HEK293 (cell line): Measurements from ENCODE around the gene BCORL1.

Experiments
- CTCF ChIA-PET: fragments of 350-600 bp; formaldehyde crosslinking; extraction: SDS; loops from one replicate; lab custom pipeline; 2021; ENCODE audit warnings: antibody characterized with exemption; lab: Yijun Ruan, JAX
- POLR2A ChIA-PET: fragments of 300-600 bp; formaldehyde crosslinking; extraction: SDS; loops from one replicate; lab custom pipeline; 2020; ENCODE audit warnings: antibody characterized with exemption, inconsistent platforms; lab: Yijun Ruan, JAX
- H3K27ac ChIP-seq: fragments of 200-500 bp; sonication (Bioruptor generic); 2 replicates; pipeline ENCODE4 v1.5.1; 2014; ENCODE audit warnings: low read depth, low read length, control low read depth, inconsistent platforms; ENCODE audit errors: extremely low read depth
- H3K36me3 ChIP-seq, 2 experiments: fragments of 200-500 bp in 1 of 2; sonication (Bioruptor generic) in 1 of 2; 1 replicate in 1 of 2; 2 replicates in 1 of 2; pipeline ENCODE4 v1.5.1; 2014 to 2017; ENCODE audit warnings: inconsistent platforms in 2 of 2, low read length in 2 of 2; ENCODE audit not compliant: control insufficient read depth in 2 of 2, insufficient read depth in 1 of 2
- H3K4me1 ChIP-seq: fragments of 200-500 bp; sonication (Bioruptor generic); 2 replicates; pipeline ENCODE4 v1.5.1; 2014; ENCODE audit warnings: mild to moderate bottlenecking, low read length, inconsistent platforms; ENCODE audit not compliant: control insufficient read depth, insufficient read depth
- H3K4me3 ChIP-seq: 2 replicates; pipeline ENCODE4 v1.5.1; 2011; ENCODE audit warnings: low read depth, mild to moderate bottlenecking, control low read depth, low read length, moderate library complexity
- H3K9me3 ChIP-seq: fragments of 200-500 bp; sonication (Bioruptor generic); 2 replicates; pipeline ENCODE4 v1.5.1; 2014; ENCODE audit warnings: low read depth, low read length, inconsistent platforms; ENCODE audit not compliant: control insufficient read depth, insufficient read depth
- KLF7 ChIP-seq: fragments of 450-650 bp; formaldehyde crosslinking; IDR thresholded peaks from 2 replicates; pipeline ENCODE4 v1.5.1; 2016; ENCODE audit warnings: missing biosample characterization, missing genetic modification characterization, borderline replicate concordance
- ZBTB48 ChIP-seq: fragments of 450-650 bp; formaldehyde crosslinking; IDR thresholded peaks from 2 replicates; pipeline ENCODE4 v1.5.1; 2016; ENCODE audit warnings: missing biosample characterization, missing genetic modification characterization
- ZNF138 ChIP-seq: fragments of 450-650 bp; formaldehyde crosslinking; IDR thresholded peaks from 2 replicates; pipeline ENCODE4 v1.5.1; 2016; ENCODE audit warnings: missing biosample characterization, missing genetic modification characterization, borderline replicate concordance
- ZNF174 ChIP-seq: fragments of 450-650 bp; formaldehyde crosslinking; IDR thresholded peaks from 2 replicates; pipeline ENCODE4 v1.5.0; 2017; ENCODE audit warnings: missing biosample characterization, mild to moderate bottlenecking, missing genetic modification characterization
- ZNF391 ChIP-seq: fragments of 450-650 bp; formaldehyde crosslinking; IDR thresholded peaks from 2 replicates; pipeline ENCODE4 v1.5.1; 2016; ENCODE audit warnings: low read depth, missing biosample characterization, missing genetic modification characterization, borderline replicate concordance
- ZNF555 ChIP-seq: fragments of 450-650 bp; formaldehyde crosslinking; conservative IDR thresholded peaks from 2 replicates; pipeline ENCODE4 v1.5.1; 2017; ENCODE audit warnings: missing biosample characterization, mild to moderate bottlenecking, missing genetic modification characterization, inconsistent platforms
- ZNF768 ChIP-seq: fragments of 450-650 bp; formaldehyde crosslinking; IDR thresholded peaks from 2 replicates; pipeline ENCODE4 v1.5.1; 2018; ENCODE audit warnings: missing biosample characterization, mild to moderate bottlenecking, missing genetic modification characterization
- TF ChIP-seq, protein P1 (sequence below): fragments of 450-650 bp; formaldehyde crosslinking; optimal IDR thresholded peaks from 2 replicates; pipeline ENCODE3; 2016; ENCODE audit warnings: missing biosample characterization, mild to moderate bottlenecking, missing genetic modification characterization
- TF ChIP-seq, protein P2 (sequence below): fragments of 450-650 bp; formaldehyde crosslinking; conservative IDR thresholded peaks from 2 replicates; pipeline ENCODE4 v1.5.1; 2016; ENCODE audit warnings: low read depth, missing biosample characterization, missing genetic modification characterization
- TF ChIP-seq, protein P3 (sequence below): fragments of 450-650 bp; formaldehyde crosslinking; IDR thresholded peaks from 2 replicates; pipeline ENCODE4 v1.5.1; 2016; ENCODE audit warnings: missing biosample characterization, missing genetic modification characterization

Gene BCORL1

DNA sequence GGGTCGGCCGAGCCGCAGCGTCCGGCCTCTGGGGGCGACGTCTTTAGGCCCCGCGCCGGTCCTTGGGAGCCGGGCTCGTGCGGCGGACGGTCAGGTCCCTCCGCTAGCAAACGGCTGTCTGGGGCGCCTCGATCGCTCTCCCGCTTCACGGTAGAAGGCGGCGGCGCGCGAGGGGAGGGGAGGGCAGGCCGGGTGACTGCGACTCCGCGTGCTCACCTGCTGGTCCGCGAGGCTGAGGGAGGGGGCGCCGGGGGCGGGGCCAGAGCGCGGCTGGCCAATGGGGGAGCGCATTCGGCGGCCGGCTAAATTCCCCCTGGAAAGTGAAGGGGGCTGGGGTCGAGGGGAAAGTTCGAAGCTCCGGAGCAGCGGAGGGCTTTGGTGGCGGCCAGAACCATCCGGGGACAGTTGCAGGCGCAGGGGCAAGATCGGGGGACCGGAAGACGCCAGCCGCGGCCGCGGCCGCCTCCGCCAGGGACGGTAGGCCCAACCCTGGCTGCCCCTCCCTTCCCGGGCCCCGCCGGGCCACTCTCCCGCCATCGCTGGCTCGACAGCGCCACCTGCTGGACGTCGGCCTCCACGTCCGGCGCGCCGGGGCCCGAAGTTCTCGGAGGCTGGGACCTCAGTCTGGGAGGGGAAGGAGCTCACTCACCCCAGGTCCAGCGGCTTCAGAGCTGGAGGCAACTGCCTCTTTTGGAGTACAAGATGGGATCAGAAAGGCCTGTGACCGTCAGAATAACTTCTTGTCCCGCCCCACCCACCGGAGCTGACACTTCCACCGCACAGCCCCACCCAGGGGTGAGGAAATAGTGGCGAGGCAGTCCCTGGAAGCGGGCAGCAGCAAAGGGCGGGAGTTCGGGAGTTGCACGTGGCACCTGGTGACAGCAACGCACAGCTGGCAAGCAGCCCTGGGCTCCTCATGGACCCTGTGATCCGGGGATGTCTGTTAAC, 78.0 kb downstream of the BCORL1 start (continued):
- peak; percentile 33; the same call in 1 of the 2 replicates for TF ChIP-seq ZNF391 (tag by site-specific recombination)
- TF ChIP-seq ZNF555 (tag by site-specific recombination) = no peak
- TF ChIP-seq, protein P1, sequence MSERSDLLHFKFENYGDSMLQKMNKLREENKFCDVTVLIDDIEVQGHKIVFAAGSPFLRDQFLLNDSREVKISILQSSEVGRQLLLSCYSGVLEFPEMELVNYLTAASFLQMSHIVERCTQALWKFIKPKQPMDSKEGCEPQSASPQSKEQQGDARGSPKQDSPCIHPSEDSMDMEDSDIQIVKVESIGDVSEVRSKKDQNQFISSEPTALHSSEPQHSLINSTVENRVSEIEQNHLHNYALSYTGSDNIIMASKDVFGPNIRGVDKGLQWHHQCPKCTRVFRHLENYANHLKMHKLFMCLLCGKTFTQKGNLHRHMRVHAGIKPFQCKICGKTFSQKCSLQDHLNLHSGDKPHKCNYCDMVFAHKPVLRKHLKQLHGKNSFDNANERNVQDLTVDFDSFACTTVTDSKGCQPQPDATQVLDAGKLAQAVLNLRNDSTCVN (tag by site-specific recombination) = peak; percentile 58
- TF ChIP-seq, protein P2, sequence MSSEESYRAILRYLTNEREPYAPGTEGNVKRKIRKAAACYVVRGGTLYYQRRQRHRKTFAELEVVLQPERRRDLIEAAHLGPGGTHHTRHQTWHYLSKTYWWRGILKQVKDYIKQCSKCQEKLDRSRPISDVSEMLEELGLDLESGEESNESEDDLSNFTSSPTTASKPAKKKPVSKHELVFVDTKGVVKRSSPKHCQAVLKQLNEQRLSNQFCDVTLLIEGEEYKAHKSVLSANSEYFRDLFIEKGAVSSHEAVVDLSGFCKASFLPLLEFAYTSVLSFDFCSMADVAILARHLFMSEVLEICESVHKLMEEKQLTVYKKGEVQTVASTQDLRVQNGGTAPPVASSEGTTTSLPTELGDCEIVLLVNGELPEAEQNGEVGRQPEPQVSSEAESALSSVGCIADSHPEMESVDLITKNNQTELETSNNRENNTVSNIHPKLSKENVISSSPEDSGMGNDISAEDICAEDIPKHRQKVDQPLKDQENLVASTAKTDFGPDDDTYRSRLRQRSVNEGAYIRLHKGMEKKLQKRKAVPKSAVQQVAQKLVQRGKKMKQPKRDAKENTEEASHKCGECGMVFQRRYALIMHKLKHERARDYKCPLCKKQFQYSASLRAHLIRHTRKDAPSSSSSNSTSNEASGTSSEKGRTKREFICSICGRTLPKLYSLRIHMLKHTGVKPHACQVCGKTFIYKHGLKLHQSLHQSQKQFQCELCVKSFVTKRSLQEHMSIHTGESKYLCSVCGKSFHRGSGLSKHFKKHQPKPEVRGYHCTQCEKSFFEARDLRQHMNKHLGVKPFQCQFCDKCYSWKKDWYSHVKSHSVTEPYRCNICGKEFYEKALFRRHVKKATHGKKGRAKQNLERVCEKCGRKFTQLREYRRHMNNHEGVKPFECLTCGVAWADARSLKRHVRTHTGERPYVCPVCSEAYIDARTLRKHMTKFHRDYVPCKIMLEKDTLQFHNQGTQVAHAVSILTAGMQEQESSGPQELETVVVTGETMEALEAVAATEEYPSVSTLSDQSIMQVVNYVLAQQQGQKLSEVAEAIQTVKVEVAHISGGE = peak; percentile 48
- TF ChIP-seq, all 188 proteins: peak for 39

DNA sequence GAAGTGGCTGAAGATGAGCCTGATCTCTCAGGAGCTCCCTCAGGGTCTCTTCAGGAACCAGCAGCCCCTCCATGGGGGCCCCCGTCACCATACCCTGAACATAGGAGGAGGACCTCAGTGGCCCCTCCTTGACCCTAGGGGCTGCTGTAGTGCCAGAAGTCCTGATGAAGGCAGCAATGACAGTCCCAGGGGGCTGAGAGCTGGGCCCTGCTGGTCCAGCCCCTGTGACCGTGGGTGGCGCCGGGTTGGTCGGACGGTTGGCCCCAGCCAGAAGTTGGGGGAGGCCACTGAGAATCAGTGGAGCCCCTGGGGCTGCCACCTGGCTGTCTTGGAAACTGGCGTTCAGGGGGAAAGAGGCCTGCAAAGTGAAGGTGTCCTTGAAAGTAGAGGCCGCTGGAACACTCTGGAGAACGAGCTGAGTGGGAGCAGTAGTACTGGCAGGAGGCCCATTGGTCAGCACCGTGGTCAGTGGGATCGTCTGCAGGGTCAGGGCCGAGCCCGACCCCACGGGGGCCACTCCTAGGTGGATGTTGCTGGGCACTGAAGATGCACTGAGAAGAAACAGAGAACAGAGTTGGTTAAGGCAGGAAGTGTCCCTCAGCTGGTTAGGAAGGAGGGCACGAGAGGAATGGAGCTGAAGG, 84.7 kb downstream of the BCORL1 start:
- POLR2A ChIA-PET = interaction anchor here (0.6 kb wide), 1 partner anchor 42 kb away, joined by 6 read pairs; no protein-coding TSS in a partner anchor
- H3K27ac ChIP-seq = no peak overlapping the region
- TF ChIP-seq, protein P3, sequence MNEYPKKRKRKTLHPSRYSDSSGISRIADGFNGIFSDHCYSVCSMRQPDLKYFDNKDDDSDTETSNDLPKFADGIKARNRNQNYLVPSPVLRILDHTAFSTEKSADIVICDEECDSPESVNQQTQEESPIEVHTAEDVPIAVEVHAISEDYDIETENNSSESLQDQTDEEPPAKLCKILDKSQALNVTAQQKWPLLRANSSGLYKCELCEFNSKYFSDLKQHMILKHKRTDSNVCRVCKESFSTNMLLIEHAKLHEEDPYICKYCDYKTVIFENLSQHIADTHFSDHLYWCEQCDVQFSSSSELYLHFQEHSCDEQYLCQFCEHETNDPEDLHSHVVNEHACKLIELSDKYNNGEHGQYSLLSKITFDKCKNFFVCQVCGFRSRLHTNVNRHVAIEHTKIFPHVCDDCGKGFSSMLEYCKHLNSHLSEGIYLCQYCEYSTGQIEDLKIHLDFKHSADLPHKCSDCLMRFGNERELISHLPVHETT (tag by site-specific recombination) = no peak
- TF ChIP-seq KLF7 (tag by site-specific recombination) (no peak), ZBTB48 (tag by site-specific recombination) (no peak), ZNF555 (tag by site-specific recombination) (no peak), ZNF768 (tag by site-specific recombination) (no peak)
- H3K4me1 ChIP-seq = no peaks in the 10 kb centered on the region
- CTCF ChIA-PET = interaction anchor here (1.4 to 2.0 kb wide), 2 partner anchors 13 to 42 kb away, joined by 5 to 17 read pairs; no protein-coding TSS in a partner anchor
- peaks cover 3 to 48% of the 10 kb centered on the region in 2 experiments; a peak in 2 of 3 replicates for H3K36me3 ChIP-seq
- no peak overlapping the region for H3K4me3 ChIP-seq
- no peaks in the 10 kb centered on the region for H3K9me3 ChIP-seq

DNA sequence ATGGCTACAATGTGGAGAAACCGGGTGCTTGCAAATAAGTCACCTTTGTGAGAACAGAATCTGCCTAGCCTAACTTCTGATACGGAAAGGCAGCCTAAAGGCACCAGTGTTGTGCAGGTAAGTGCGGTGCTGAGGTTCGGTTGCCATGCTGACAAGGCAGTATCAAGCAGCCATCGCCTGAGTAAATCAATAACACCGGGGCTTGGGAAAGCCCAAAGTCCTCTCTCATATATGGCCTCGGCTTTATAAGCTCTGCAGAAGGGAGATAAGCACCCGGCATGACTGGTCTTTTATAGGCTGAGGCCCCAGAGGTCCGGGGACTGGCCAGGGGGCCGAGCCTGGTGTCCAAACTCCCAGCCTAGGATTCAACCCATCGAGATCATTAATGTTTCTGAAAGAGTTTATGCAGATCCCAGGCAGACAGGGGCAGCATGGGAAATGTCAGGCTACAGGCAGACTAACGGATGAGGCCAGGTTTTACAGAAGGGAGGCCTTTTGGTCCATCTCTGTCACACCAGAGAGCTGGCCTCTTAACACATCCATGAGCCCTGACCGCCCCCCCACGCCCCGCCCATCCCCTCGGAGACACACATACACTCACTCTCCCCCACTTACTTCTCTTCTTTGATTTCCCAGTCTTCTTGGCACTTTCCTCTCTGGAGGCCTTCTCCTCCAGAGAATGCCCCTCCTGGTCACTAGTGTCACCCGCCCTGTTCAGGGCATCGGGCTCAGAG, 89.3 kb downstream of the BCORL1 start:
- CTCF ChIA-PET = interaction anchor here (1.1 kb wide), 1 partner anchor 11 kb away, joined by 4 read pairs; no protein-coding TSS in a partner anchor
- POLR2A ChIA-PET = no interaction called here
- no peak overlapping the region for H3K27ac ChIP-seq
- H3K4me3 ChIP-seq = no peak overlapping the region
- no peak for TF ChIP-seq ZNF138
- no peak for TF ChIP-seq ZNF174
- TF ChIP-seq, all 188 proteins: peak for 0
- Histone ChIP-seq H3K36me3 (peaks cover 3 to 45% of the 10 kb centered on the region in 2 experiments; a peak in 2 of 3 replicates), H3K4me1 (no peaks in the 10 kb centered on the region), H3K9me3 (no peaks in the 10 kb centered on the region)
